CD4-positive, alpha-beta T cell treated with Interleukin-17A for 1 hour (primary cell): ENCODE results near the gene VMO1.
A peak's percentile ranks its signal among the peaks of the same experiment; 100 is the strongest.

Experiments used
- DNase-seq: peaks from one replicate; pipeline ENCODE4 v3.0.0-alpha.2; 2020

Gene VMO1

DNA sequence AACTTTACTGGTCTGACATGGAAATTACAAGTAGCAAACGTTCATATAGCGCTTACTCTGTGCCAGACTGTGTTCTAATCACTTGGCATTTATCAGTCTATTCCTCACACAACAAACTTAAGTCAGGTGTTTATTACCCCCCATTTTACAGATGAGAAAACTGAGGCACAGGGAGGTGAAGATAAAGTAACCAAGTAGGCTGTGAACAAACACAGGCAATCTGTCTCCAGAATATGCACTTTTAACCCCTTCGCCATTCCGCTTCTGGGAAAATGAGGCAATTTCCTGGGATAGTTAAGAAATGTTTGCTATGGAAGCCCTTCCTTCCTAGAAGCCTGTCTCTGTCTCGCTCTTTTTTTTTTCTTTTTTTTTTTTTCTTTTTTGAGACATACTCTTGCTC is 34.2 kb downstream of the VMO1 start:
- no peak for DNase-seq

DNA sequence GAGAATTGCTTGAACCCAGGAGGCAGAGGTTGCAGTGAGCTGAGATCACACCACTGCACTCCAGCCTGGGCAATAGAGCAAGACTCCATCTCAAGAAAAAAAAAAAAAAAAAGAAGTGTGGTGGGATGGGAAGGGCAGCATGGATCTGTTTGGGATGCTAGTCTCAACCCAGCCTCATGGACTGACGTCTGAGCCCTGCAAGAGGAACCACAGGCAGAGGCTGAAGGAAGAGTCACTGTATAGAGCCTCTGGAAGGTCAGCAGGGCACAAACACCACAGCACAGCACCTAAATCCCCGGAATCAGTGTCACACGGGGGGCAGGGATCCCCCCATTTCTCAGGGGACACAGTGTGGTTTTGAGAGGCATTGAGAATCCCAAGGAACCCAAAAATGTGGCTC is 35.6 kb downstream of the VMO1 start:
- no peak for DNase-seq

DNA sequence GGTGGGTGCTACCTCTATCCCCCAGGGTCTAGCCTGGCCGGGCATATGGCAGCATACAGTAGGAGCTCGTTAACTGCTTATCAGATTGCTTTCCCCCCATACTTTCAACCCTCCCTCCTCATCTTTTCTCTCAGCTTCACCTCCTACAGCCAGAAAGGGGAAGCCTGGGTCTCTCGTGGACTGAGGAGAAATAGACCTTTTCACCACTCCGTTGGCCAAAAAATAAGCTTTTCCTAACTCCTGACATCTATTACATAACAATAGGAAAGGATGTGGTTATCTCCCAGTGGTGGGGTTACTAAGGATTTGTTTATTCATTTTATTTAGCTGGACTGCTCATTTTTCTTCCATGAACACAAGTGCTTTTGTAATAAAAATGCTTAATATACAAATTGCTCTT is 37.5 kb downstream of the VMO1 start:
- DNase-seq = no peak

DNA sequence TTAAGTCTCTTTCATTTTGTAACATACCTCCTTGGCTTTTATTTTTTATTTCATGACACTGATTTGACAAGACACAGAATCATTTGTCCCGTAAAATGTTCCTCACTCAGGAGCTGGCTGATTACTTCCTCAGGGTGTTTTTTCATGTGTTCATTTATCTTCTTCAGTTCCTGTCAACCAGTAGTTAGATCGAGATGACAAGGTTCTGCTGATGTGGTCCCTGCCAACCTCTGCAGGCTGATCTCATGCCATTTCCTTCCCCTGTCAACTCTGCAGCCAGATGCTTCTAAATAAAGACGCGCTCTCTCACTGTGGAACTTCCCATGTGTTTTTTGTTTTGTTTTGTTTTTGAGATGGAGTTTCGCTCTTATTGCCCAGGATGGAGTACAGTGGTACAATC is 38.3 kb downstream of the VMO1 start:
- peak; percentile 47 for DNase-seq

DNA sequence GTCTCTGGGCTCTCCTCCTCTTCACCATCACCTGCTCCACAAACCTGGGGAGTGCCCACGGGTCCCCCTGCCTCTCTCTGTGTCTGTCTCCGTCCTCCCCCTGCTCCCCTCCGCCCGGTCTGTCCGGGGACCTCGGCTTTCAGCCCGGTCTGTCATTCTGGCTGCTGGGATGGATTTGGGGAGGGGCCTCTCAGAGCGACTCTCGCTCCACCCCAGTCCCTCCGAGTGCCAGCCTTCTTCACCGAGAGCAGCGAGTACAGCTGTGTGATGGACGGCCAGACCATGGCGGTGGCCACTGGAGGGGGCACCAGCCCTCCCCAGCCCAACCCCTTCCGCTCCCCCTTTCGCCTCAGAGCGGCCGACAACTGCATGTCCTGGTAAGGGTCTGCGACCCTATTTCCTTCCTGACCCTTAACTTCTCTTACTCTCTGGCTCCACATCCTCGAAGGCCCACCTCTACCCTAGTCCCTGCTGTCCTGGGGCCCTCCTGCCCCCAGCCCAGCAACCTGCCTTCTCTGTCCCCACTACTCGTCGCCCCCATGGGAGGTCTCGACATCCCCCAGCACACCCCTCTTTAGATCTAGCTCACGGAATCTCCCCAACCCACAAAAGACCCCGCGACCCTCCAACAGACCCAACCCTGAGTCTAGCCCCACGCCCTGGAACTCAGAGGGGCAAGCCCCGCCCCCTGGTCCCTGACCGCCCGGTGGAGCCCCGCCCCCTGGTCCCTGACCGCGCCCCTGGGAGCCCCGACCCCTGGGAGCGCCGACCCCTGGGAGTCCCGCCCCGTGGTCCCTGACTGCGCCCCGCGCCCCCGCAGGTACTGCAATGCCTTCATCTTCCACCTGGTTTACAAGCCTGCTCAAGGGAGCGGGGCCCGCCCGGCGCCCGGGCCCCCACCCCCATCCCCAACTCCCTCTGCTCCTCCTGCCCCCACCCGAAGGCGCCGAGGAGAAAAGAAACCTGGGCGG is 40.9 kb downstream of the VMO1 start:
- DNase-seq = no peak

DNA sequence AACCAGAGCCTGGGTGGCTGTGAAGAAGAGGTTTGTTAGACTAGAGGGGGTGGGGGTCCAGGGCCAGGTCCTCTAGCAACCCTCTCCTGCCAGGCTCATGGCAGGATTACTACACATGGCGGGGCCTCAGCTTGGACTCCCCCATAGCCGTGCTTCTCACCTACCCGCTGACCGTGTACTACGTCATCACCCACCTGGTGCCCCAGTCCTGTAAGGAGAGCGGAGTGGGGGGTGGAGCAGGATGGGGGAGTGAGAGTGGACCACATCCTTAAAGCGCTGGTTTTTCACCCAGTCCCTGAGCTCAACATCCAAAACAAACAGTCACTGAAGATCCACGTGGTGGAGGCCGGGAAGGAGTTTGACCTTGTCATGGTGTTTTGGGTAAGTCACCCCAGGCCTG is 42.3 kb downstream of the VMO1 start:
- no peak for DNase-seq

DNA sequence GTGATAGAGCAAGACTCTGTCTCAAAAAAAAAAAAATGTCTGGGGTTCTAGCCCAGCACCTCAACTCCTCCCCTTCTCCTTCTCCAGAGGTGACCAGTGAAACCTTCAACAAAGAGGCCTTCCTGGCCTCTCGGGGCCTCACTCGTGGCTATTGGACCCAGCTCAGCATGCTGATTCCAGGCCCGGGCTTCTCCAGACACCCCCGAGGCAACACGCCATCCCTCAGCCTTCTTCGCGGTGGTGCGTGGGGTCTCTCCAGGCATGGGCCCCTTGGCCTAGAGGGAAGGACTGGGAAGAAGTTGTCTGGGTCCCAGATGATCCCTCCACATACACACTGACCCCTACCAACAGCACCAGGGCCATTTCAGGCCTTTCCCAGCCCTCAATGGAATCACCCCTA is 42.9 kb downstream of the VMO1 start:
- no peak for DNase-seq

DNA sequence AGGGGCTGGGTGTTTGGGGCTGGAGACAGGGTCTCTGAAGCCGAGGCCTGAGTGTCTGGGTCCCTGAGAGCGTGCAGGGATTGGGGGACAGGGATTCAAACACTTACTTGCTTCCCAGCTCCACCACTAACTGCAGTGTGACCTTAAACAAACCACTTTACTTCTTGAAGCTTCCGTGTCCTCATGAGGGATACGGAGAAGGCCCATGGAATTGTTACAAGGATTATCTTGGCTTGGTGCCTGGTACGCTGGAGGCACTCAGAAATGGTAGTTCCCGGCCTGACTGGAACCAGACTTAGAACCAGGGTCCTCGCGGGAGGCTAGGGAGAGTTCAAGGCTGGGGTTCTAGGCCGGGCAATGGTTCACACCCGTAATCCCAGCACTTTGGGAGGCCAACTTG is 43.5 kb downstream of the VMO1 start:
- DNase-seq = no peak

DNA sequence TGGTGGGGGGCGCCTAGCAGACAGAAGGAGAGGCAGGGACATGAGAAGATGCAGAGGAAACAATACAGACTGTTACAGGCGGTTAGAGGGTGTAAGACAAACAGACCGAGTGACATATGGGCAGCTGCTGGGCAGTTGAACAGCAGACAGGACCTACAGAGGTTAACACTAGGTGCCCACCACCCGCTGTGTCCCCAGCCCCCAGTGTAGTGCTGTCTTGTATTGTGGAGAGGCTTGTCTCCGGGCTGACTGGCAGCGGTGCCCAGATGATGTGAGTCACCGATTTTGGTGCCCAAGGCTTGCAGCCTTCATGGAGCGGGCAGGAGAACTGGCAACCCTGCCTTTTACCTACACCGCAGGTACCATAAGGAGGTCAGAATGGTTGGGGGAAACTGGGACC is 44.0 kb downstream of the VMO1 start:
- DNase-seq = no peak

DNA sequence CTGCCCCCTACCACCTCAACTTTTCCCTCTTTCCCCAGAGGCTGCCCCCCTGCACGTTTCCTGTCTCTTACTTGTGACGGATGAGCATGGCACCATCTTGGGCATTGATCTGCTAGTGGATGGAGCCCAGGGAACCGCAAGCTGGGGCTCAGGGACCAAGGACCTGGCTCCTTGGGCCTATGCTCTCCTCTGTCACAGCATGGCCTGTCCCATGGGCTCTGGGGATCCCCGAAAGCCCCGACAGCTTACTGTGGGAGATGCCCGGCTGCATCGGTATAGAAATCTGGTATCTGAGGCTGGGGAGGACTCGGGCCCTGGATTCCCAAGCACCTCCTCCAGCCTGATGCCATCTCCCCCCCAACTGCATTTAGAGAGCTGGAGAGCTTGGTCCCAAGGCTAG is 44.6 kb downstream of the VMO1 start:
- DNase-seq = no peak

DNA sequence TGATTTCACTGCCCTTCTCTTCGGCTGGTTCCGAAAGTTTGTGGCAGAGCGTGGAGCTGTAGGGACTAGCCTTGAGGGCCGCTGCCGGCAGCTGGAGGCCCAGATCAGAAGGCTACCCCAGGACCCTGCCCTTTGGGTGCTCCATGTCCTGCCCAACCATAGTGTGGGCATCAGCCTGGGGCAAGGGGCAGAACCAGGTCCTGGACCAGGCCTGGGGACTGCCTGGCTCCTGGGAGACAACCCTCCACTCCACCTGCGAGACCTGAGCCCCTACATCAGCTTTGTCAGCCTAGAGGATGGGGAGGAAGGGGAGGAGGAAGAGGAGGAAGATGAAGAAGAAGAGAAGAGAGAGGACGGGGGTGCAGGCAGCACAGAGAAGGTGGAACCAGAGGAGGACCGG is 45.6 kb downstream of the VMO1 start:
- no peak for DNase-seq

DNA sequence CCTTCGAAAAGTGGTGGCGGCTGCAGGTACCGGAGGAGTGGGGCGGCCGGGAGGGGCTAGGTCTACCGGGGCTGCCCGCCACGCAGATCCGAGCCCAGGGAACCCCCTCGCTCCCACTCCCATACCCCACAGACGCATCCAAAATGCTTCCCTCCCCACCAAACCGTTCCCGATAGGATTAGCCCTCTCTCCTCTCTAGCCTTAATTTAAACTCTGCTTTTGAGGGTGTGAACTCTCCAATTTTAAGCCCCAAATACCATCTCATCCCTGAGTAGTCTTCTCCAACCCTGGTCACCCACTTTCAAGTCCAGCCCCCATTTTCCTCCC is 46.2 kb downstream of the VMO1 start:
- DNase-seq = no peak

DNA sequence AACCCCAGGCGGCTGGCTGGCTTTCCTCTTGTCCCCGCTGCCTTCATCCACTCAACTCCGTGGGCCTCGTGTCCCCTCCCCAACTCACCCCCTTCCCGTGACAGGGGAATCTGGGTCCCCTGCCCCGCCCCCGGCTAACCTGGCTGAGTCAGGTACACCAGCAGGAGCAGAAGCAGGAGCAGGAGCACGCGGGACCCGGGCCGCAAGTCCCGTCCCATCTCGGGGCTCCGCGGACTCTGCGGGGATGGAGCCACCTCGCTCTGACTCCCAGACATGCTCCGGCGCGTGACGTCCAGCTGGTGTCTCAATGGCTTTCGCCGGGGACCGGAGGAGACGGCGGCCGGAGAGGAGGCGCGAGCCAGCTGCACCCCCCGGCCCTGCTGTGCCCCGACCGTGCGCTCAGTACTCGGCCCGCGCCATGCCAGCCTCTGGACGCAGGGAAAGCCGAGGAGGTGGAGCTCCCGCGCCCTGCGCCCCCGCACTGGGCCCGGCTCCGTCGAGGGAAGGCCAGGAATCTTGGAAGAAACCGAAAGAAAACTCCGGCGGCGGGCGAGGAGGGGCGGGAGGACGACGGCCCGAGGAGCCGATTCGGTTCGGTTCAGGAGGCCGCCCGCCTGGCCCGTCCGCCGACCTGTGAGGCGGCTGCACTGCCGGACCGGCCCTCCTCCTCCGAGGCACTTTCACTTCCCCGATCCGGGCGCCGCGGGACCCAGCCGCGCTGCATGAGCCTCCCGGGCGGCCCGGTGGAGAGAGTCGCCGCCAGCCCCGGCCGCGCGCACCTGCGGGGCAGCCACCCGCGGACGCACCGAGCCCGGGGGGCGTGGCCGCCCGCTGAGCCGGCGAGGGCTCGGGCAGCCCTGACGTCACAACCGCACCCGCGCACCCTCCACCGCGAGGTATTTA is 46.8 kb downstream of the VMO1 start, which contains the start of the genes CXCL16 and ZMYND15:
TSS of gene CXCL16 (minus strand) at position 807 of the 903 bp plus-strand sequence. CDS start at position 218, 589 bp downstream.
TSS of gene ZMYND15 (plus strand) at position 712 of the 903 bp plus-strand sequence. CDS start 716 bp downstream, outside the sequence.
- DNase-seq = peak; percentile 74

DNA sequence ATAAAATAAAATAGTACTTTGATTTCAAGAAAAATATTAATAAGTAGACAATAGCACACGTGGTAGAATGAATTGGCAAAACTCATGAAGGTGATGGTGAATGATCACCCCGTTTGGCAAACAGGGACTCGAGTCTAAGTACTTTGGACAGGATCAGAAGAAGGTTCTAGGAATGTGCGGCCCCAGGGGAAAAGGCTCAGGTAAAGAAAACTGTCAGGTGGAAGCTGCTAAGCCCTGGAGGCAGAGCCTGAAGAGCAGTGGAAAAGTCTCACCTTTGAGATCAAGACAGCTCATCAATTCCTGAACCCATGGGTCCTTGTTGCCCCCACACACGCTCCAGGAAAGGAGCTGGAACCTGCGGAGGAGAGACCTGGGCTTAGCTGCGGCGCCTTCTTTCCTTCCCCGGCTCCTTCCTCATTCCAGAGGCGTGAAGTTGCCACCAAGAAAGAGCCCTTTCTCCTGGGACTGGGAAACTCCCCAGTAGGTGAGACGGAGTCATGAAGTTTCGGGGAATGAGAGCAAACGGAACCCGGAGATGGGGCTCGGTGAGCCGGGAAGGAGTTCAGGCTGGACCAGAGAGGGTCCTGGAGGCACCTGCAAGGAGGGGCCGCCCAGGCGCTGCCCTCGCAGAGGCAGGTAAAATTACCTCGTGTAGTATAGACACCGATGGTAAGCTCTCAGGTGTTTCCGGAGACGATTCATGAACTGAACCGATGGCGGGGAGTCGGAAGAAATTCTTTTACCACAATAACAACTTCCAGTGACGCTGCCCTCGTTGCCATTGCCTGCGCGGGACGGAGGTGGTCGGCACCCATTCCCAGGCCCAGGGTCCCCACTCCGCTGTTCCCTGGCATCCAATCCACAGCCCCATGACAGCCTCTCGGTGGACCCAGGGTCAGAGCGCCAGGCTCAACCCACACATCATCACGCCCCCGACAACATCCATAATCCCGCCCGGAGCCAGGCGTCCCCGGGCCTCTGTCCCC is 47.7 kb downstream of the VMO1 start:
- peak; percentile 44 for DNase-seq

DNA sequence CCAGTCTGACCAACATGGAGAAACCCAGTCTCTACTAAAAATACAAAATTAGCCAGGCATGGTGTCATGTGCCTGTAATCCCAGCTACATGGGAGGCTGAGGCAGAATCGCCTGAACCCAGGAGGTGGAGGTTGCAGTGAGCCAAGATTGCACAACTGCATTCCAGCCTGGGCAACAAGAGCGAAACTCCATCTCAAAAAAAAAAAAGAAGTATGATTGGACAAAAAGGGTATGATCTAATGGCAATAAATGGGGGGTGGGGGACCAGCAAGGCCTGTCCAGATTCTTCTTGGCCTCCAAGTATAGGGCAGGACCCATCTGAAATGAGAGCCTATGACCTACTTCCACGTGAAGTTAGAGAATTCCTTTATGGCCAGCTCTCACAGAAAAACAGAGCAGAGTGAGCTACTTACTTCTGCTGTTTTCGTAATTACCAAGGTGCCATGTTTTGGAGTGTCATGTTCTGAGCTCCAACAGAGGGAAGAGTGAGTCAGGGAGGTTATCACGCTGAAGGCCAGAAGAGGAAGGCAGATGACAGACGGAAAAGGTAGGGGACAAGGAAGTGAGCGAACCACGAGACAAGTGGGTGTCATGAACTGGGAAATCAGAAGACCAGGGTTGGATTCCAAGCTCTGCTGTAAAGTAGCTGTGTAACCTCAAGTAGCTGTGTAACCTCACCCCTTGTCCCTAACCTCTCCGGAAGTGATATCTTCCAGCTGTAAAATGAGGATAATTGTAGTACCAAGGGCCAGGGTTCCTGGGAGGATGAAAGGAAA is 50.1 kb downstream of the VMO1 start:
- peak; percentile 30 for DNase-seq
